ENCODE measurements around the gene VPS37C. TPM values are rescaled to one million over a fixed set of nuclear protein-coding genes. Genes with fewer than 3 reads are reported as not detected.

VPS37C gene
- total and polyA plus RNA-seq, 2 donors from 2014 or later: 13.9 to 31.8 TPM

DNA sequence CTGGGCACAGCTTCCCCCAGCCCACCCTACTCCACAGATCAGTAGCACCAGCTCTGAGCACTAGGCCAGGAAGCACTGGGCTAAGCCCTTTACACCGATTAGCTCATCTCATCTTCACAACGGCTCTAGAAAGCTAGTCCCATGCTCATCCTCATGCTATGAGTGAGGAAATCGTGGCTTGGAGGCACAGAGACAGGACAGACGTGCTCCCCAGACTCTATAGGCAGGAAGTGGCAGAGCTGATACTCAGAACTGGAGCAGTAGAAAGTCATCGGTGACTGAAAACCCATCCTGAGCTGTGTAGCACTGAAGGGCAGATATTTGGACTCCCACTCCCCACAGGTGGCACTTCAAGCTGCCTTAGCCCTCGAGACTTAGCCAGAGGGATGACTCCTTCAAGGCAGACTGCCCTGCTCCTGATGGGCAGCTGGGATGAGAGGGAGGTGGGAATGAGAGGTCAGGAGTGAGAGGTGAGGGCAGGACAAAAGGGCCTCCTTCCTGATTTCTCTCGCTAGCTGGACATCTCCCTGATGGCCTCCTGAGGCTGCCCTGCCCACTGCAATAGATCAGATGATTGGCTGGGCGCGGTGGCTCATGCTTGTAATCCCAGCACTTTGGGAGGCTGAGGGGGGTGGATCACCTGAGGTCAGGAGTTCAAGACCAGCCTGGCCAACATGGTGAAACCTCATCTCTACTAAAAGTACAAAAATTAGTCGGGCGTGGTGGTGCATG, 49.3 kb downstream of the VPS37C start:
- intact Hi-C loops (cut with DNase I): no loop called here
- H3K4me3 ChIP-seq (ENCODE audit: low read length in 3 of 3): no peak overlapping the region
- no peaks in the 10 kb centered on the region for H3K9me3 ChIP-seq (ENCODE audit: control insufficient read depth in 2 of 3, insufficient read depth in 1 of 3, low read length in 3 of 3)
- TF ChIP-seq, protein P1, sequence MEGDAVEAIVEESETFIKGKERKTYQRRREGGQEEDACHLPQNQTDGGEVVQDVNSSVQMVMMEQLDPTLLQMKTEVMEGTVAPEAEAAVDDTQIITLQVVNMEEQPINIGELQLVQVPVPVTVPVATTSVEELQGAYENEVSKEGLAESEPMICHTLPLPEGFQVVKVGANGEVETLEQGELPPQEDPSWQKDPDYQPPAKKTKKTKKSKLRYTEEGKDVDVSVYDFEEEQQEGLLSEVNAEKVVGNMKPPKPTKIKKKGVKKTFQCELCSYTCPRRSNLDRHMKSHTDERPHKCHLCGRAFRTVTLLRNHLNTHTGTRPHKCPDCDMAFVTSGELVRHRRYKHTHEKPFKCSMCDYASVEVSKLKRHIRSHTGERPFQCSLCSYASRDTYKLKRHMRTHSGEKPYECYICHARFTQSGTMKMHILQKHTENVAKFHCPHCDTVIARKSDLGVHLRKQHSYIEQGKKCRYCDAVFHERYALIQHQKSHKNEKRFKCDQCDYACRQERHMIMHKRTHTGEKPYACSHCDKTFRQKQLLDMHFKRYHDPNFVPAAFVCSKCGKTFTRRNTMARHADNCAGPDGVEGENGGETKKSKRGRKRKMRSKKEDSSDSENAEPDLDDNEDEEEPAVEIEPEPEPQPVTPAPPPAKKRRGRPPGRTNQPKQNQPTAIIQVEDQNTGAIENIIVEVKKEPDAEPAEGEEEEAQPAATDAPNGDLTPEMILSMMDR (IDR thresholded peaks at IDR 0.05; ENCODE audit: borderline replicate concordance, extremely low read depth, insufficient read depth): no peak
- H3K36me3 ChIP-seq (ENCODE audit: control insufficient read depth in 2 of 3, insufficient read depth in 3 of 3, low read length in 3 of 3): no peaks in the 10 kb centered on the region
- DNase-seq: no peak
- H3K27me3 ChIP-seq (ENCODE audit: control insufficient read depth, insufficient read depth, low read length): no peaks in the 10 kb centered on the region
- no peak for FAIRE-seq
- no peak overlapping the region for H3K9ac ChIP-seq (ENCODE audit: low read length in 3 of 3)
- no peaks in the 10 kb centered on the region for H3K4me1 ChIP-seq (ENCODE audit: control insufficient read depth in 2 of 3, insufficient read depth in 2 of 3, low read depth in 1 of 3, low read length in 3 of 3)
- no peak overlapping the region for H3K27ac ChIP-seq (ENCODE audit: low read depth in 2 of 2, low read length in 2 of 2)

DNA sequence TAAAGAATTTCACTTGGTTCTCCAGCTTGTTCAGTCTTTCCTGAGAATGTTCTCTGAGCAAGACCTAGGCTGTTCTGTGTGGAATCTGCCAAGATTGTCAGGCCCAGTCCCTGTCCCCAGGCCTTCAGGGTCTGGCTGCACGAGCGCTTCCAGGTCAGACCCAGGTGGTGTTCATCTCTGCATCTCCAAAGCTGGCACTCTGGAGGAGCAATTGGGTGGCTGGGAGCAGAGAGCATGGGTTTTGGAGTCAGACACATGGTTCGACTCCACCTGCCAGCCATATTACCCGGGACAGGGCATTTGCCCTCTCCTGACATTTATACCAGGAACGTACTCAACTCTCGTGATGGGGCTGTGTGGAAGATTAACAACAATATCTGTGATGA, 50.2 kb downstream of the VPS37C start:
- TF ChIP-seq, protein P1 (IDR thresholded peaks at IDR 0.05; ENCODE audit: borderline replicate concordance, extremely low read depth, insufficient read depth): no peak
- Histone ChIP-seq H3K9me3 (ENCODE audit: control insufficient read depth in 2 of 3, insufficient read depth in 1 of 3, low read length in 3 of 3) (no peaks in the 10 kb centered on the region), H3K36me3 (ENCODE audit: control insufficient read depth in 2 of 3, insufficient read depth in 3 of 3, low read length in 3 of 3) (no peaks in the 10 kb centered on the region), H3K9ac (ENCODE audit: low read length in 3 of 3) (no peak overlapping the region), H3K27ac (ENCODE audit: low read depth in 2 of 2, low read length in 2 of 2) (no peak overlapping the region), H3K4me1 (ENCODE audit: control insufficient read depth in 2 of 3, insufficient read depth in 2 of 3, low read depth in 1 of 3, low read length in 3 of 3) (no peaks in the 10 kb centered on the region), H3K4me3 (ENCODE audit: low read length in 3 of 3) (no peak overlapping the region), H3K27me3 (ENCODE audit: control insufficient read depth, insufficient read depth, low read length) (no peaks in the 10 kb centered on the region)
- no peak for DNase-seq
- intact Hi-C loops (cut with DNase I): no loop called here
- FAIRE-seq: no peak

DNA sequence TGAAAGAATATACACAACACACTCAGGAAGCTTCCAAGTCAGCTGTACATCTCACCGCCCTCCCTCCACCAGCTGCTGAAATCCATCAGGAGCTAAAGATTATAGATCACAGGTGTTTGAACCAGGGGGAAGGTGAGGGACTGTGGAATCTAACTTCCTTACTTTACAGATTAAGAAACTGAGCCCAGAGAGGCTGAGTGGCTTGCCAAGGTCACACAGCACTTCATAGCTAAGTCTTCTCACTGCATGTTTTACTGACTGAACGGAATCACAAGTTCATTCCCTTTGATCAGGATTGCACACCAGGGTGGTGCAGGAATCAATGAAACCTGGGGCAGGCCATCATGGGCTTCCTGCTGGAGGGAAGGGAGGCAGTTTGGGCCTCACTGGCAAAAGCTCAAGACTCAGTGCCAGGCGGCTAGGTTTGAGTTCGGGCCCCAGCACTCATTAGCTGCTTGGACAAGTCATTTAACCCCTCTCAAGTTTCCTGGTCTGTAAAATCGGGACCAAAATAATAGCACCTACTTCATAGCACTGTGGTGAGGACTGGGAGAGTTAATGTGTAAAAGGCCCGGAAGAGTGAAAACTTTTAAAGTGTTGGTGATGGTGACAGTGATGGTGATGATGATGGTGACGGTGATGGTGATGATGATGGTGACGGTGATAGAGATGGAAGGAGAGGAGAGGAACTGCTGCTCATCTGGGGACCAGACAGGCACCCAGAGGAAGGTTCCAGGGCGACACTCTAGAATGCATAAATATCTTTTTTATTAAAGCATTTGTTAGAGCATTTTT, 50.8 kb downstream of the VPS37C start:
- Histone ChIP-seq H3K4me3 (ENCODE audit: low read length in 3 of 3) (no peak overlapping the region), H3K27me3 (ENCODE audit: control insufficient read depth, insufficient read depth, low read length) (no peaks in the 10 kb centered on the region), H3K9ac (ENCODE audit: low read length in 3 of 3) (no peak overlapping the region), H3K27ac (ENCODE audit: low read depth in 2 of 2, low read length in 2 of 2) (no peak overlapping the region), H3K4me1 (ENCODE audit: control insufficient read depth in 2 of 3, insufficient read depth in 2 of 3, low read depth in 1 of 3, low read length in 3 of 3) (no peaks in the 10 kb centered on the region), H3K36me3 (ENCODE audit: control insufficient read depth in 2 of 3, insufficient read depth in 3 of 3, low read length in 3 of 3) (no peaks in the 10 kb centered on the region), H3K9me3 (ENCODE audit: control insufficient read depth in 2 of 3, insufficient read depth in 1 of 3, low read length in 3 of 3) (no peaks in the 10 kb centered on the region)
- intact Hi-C loops (cut with DNase I): no loop called here
- DNase-seq (no peak), FAIRE-seq (no peak)
- TF ChIP-seq, protein P1 (IDR thresholded peaks at IDR 0.05; ENCODE audit: borderline replicate concordance, extremely low read depth, insufficient read depth): no peak

Measured in kidney (tissue), 14 donors.